SK-N-SH treated with all-trans-retinoic acid at 6 μM for 48 hours (cell line): Measurements from ENCODE around the gene HEATR5B.
A peak's percentile ranks its signal among the peaks of the same experiment; 100 is the strongest.

Experiments used
- ATAC-seq: fragments of 200-7000 bp; cut with Tn5 transposase; 3 replicates; pipeline ENCODE4 v1.9.1; 2020; ENCODE audit warnings: mild to moderate bottlenecking, moderate library complexity
- ARNTL ChIP-seq: fragments of 450-650 bp; formaldehyde crosslinking; IDR thresholded peaks from 2 replicates; pipeline ENCODE4 v1.5.0; 2020; ENCODE audit warnings: low read depth, mild to moderate bottlenecking, moderate library complexity, borderline replicate concordance
- BACH2 ChIP-seq: fragments of 250-450 bp; sonication (Bioruptor Pico); IDR thresholded peaks from 2 replicates; pipeline ENCODE4 v1.9.0; 2021; ENCODE audit warnings: mild to moderate bottlenecking, borderline replicate concordance
- CREB5 ChIP-seq: fragments of 250-450 bp; sonication (Bioruptor Pico); IDR thresholded peaks from 2 replicates; pipeline ENCODE4 v1.5.1; 2020; ENCODE audit warnings: low read depth, mild to moderate bottlenecking, moderate library complexity
- CSDC2 ChIP-seq: fragments of 250-450 bp; sonication (Bioruptor Pico); IDR thresholded peaks from 2 replicates; pipeline ENCODE4 v1.5.0; 2020; ENCODE audit warnings: mild to moderate bottlenecking, moderate library complexity
- ESRRG ChIP-seq: fragments of 250-450 bp; sonication (Bioruptor Pico); IDR thresholded peaks from 2 replicates; pipeline ENCODE4 v1.6.1; 2021; ENCODE audit warnings: mild to moderate bottlenecking
- GLIS3 ChIP-seq: fragments of 250-450 bp; sonication (Bioruptor Pico); IDR thresholded peaks from 2 replicates; pipeline ENCODE4 v1.5.0; 2020; ENCODE audit warnings: mild to moderate bottlenecking, moderate library complexity
- ISL1 ChIP-seq: fragments of 250-450 bp; sonication (Bioruptor Pico); IDR thresholded peaks from 2 replicates; pipeline ENCODE4 v2.1.2; 2022; ENCODE audit warnings: mild to moderate bottlenecking, moderate library complexity
- OSR1 ChIP-seq: fragments of 250-450 bp; sonication (Bioruptor Pico); IDR thresholded peaks from 2 replicates; pipeline ENCODE4 v1.8.0; 2022; ENCODE audit warnings: moderate library complexity, mild to moderate bottlenecking, inconsistent platforms
- PATZ1 ChIP-seq: fragments of 250-450 bp; sonication (Bioruptor Pico); IDR thresholded peaks from 2 replicates; pipeline ENCODE4 v1.8.0; 2020; ENCODE audit warnings: mild to moderate bottlenecking, moderate library complexity, borderline replicate concordance
- PPARA ChIP-seq: fragments of 250-450 bp; sonication (Bioruptor Pico); IDR thresholded peaks from 2 replicates; pipeline ENCODE4 v1.5.0; 2020; ENCODE audit warnings: mild to moderate bottlenecking, borderline replicate concordance
- RARB ChIP-seq: fragments of 250-450 bp; sonication (Bioruptor Pico); IDR thresholded peaks from 2 replicates; pipeline ENCODE4 v1.8.0; 2021; ENCODE audit warnings: mild to moderate bottlenecking, moderate library complexity
- SNAI2 ChIP-seq: fragments of 250-450 bp; sonication (Bioruptor Pico); IDR thresholded peaks from 2 replicates; pipeline ENCODE4 v1.5.0; 2020; ENCODE audit warnings: mild to moderate bottlenecking, moderate library complexity
- TCF4 ChIP-seq: fragments of 250-450 bp; sonication (Bioruptor Pico); IDR thresholded peaks from 2 replicates; pipeline ENCODE4 v1.8.0; 2021; ENCODE audit warnings: mild to moderate bottlenecking, moderate library complexity, borderline replicate concordance
- TOX ChIP-seq: fragments of 250-450 bp; sonication (Bioruptor Pico); IDR thresholded peaks from 2 replicates; pipeline ENCODE4 v1.8.0; 2021; ENCODE audit warnings: mild to moderate bottlenecking, moderate library complexity, borderline replicate concordance
- ZC3H10 ChIP-seq: fragments of 250-450 bp; sonication (Bioruptor Pico); IDR thresholded peaks from 2 replicates; pipeline ENCODE4 v1.5.1; 2021; ENCODE audit warnings: mild to moderate bottlenecking, moderate library complexity
- ZFP3 ChIP-seq: fragments of 250-450 bp; sonication (Bioruptor Pico); IDR thresholded peaks from 2 replicates; pipeline ENCODE4 v1.5.0; 2020; ENCODE audit warnings: mild to moderate bottlenecking, moderate library complexity
- ZFP30 ChIP-seq: fragments of 450-650 bp; formaldehyde crosslinking; IDR thresholded peaks from 2 replicates; pipeline ENCODE4 v1.5.0; 2022; ENCODE audit warnings: mild to moderate bottlenecking, moderate library complexity
- ZNF565 ChIP-seq: fragments of 450-650 bp; formaldehyde crosslinking; conservative IDR thresholded peaks from 2 replicates; pipeline ENCODE4 v1.5.0; 2020; ENCODE audit warnings: low read depth, mild to moderate bottlenecking, moderate library complexity
- ZNF70 ChIP-seq: fragments of 450-650 bp; formaldehyde crosslinking; IDR thresholded peaks from 2 replicates; pipeline ENCODE4 v1.5.0; 2020; ENCODE audit warnings: mild to moderate bottlenecking, moderate library complexity
- ZNF8 ChIP-seq: fragments of 450-650 bp; formaldehyde crosslinking; IDR thresholded peaks from 2 replicates; pipeline ENCODE4 v1.5.0; 2020; ENCODE audit warnings: mild to moderate bottlenecking, moderate library complexity
- TF ChIP-seq, protein P1 (sequence below): fragments of 250-450 bp; sonication (Bioruptor Pico); IDR thresholded peaks from 2 replicates; pipeline ENCODE4 v1.5.1; 2021; ENCODE audit warnings: mild to moderate bottlenecking, moderate library complexity
- TF ChIP-seq, protein P2 (sequence below): fragments of 250-450 bp; sonication (Bioruptor Pico); IDR thresholded peaks from 2 replicates; pipeline ENCODE4 v1.8.0; 2021; ENCODE audit warnings: low read depth, mild to moderate bottlenecking, moderate library complexity, borderline replicate concordance
- TF ChIP-seq, protein P3 (sequence below): fragments of 250-450 bp; sonication (Bioruptor Pico); IDR thresholded peaks from 2 replicates; pipeline ENCODE4 v1.5.0; 2020; ENCODE audit warnings: mild to moderate bottlenecking, moderate library complexity

The HEATR5B gene

GRCh38 chr2:36960005-36960675, 124.0 kb downstream of the HEATR5B start:
- TF ChIP-seq RARB (CRISPR knock-in tag) (no peak), PATZ1 (no peak), GLIS3 (CRISPR knock-in tag) (0 out of 2 replicates have a peak, but pooled peaks have one; percentile 40), ZC3H10 (no peak), BACH2 (no peak), ISL1 (CRISPR knock-in tag) (peak; percentile 96), ESRRG (CRISPR knock-in tag) (no peak), ZFP3 (CRISPR knock-in tag) (no peak), ZNF8 (CRISPR knock-in tag) (0 out of 2 replicates have a peak, but pooled peaks have one; percentile 46), OSR1 (CRISPR knock-in tag) (no peak), SNAI2 (CRISPR knock-in tag) (peak; percentile 87), PPARA (0 out of 2 replicates have a peak, but pooled peaks have one; percentile 34), TCF4 (peak; percentile 98), ZFP30 (CRISPR knock-in tag) (peak; percentile 39; the same call in 1 of the 2 replicates), ZNF565 (CRISPR knock-in tag) (no peak), CREB5 (CRISPR knock-in tag) (no peak; the same call in 1 of the 2 replicates), TOX (no peak), CSDC2 (CRISPR knock-in tag) (no peak), ARNTL (CRISPR knock-in tag) (no peak), ZNF70 (CRISPR knock-in tag) (no peak)
- TF ChIP-seq, protein P1, sequence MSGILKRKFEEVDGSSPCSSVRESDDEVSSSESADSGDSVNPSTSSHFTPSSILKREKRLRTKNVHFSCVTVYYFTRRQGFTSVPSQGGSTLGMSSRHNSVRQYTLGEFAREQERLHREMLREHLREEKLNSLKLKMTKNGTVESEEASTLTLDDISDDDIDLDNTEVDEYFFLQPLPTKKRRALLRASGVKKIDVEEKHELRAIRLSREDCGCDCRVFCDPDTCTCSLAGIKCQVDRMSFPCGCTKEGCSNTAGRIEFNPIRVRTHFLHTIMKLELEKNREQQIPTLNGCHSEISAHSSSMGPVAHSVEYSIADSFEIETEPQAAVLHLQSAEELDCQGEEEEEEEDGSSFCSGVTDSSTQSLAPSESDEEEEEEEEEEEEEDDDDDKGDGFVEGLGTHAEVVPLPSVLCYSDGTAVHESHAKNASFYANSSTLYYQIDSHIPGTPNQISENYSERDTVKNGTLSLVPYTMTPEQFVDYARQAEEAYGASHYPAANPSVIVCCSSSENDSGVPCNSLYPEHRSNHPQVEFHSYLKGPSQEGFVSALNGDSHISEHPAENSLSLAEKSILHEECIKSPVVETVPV (CRISPR knock-in tag), result peak; percentile 85
- TF ChIP-seq, protein P2, sequence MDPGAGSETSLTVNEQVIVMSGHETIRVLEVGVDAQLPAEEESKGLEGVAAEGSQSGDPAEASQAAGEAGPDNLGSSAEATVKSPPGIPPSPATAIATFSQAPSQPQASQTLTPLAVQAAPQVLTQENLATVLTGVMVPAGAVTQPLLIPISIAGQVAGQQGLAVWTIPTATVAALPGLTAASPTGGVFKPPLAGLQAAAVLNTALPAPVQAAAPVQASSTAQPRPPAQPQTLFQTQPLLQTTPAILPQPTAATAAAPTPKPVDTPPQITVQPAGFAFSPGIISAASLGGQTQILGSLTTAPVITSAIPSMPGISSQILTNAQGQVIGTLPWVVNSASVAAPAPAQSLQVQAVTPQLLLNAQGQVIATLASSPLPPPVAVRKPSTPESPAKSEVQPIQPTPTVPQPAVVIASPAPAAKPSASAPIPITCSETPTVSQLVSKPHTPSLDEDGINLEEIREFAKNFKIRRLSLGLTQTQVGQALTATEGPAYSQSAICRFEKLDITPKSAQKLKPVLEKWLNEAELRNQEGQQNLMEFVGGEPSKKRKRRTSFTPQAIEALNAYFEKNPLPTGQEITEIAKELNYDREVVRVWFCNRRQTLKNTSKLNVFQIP (CRISPR knock-in tag), result no peak
- TF ChIP-seq, protein P3, sequence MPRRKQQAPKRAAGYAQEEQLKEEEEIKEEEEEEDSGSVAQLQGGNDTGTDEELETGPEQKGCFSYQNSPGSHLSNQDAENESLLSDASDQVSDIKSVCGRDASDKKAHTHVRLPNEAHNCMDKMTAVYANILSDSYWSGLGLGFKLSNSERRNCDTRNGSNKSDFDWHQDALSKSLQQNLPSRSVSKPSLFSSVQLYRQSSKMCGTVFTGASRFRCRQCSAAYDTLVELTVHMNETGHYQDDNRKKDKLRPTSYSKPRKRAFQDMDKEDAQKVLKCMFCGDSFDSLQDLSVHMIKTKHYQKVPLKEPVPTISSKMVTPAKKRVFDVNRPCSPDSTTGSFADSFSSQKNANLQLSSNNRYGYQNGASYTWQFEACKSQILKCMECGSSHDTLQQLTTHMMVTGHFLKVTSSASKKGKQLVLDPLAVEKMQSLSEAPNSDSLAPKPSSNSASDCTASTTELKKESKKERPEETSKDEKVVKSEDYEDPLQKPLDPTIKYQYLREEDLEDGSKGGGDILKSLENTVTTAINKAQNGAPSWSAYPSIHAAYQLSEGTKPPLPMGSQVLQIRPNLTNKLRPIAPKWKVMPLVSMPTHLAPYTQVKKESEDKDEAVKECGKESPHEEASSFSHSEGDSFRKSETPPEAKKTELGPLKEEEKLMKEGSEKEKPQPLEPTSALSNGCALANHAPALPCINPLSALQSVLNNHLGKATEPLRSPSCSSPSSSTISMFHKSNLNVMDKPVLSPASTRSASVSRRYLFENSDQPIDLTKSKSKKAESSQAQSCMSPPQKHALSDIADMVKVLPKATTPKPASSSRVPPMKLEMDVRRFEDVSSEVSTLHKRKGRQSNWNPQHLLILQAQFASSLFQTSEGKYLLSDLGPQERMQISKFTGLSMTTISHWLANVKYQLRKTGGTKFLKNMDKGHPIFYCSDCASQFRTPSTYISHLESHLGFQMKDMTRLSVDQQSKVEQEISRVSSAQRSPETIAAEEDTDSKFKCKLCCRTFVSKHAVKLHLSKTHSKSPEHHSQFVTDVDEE (CRISPR knock-in tag), result peak; percentile 92
- peak; percentile 76 for ATAC-seq

DNA sequence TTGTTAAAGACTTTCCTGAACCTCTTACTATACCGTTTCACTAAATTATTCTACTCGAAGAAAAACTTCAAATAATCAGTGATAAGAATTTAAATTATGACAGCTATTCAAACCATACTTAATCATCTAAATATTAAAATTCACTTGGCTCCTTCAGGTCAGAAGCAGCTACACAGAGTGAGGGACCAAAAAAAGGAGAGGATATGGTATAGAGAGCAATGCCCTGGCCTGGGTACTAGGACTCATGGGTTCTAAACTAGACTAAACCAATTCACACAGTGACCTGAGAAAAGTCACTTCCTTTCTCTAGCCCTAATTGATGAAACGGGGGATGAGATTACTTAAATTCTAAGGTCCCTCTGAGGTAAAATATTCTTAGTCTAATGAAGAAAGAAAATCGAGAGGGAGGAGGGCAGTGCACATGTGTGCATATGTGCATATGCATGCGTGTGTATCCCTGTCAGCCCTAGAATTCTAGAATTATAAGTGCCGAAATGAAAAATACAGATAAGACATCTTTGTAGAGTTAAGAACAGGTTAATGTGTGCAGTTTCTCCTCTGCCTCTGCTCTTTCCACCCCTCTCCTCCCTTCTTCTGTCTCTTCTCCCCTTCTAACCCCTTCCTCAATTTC, 129.1 kb downstream of the HEATR5B start:
- TF ChIP-seq, protein P3 (CRISPR knock-in tag), result no peak
- no peak for TF ChIP-seq ZNF70 (CRISPR knock-in tag)
- TF ChIP-seq, protein P2 (CRISPR knock-in tag), result no peak
- no peak for TF ChIP-seq CSDC2 (CRISPR knock-in tag)
- no peak for TF ChIP-seq TOX
- TF ChIP-seq ZC3H10, result no peak
- ATAC-seq, result no peak
